Spleen (tissue), 11 donors: ENCODE measurements around the gene SIK3. TPM values are rescaled to one million over a fixed set of nuclear protein-coding genes. Genes with fewer than 3 reads are reported as not detected.
A peak's percentile ranks its signal among the peaks of the same experiment; 100 is the strongest.

Experiments used
- DNase-seq: peaks from one replicate; pipeline ENCODE4 v3.0.0-alpha.2; 2020
- H3K27ac ChIP-seq, 8 donors: fragments of 200-600 bp; sonication (generic) in 7 of 8; 1 replicate in 4 of 8; 2 replicates in 4 of 8; pipeline versions ENCODE4 v1.5.0 to v1.8.0; 2016 to 2021; ENCODE audit warnings: inconsistent platforms in 4 of 8, mild to moderate bottlenecking in 4 of 8, moderate library complexity in 1 of 8
- H3K27me3 ChIP-seq, 7 donors: fragments of 200-600 bp; sonication (generic) in 6 of 7; replicated peaks in 1 of 7; 1 replicate in 4 of 7; 2 replicates in 3 of 7; pipeline versions ENCODE4 v1.5.0 to v1.8.0; 2016 to 2021; ENCODE audit warnings: inconsistent platforms in 3 of 7, mild to moderate bottlenecking in 1 of 7
- H3K36me3 ChIP-seq, 6 donors: fragments of 200-600 bp; sonication (generic) in 5 of 6; 1 replicate in 4 of 6; 2 replicates in 2 of 6; pipeline versions ENCODE4 v1.5.0 to v1.8.0; 2016 to 2021; ENCODE audit warnings: inconsistent platforms in 2 of 6
- H3K4me1 ChIP-seq, 6 donors: fragments of 200-600 bp; sonication (generic) in 5 of 6; 1 replicate in 3 of 6; 2 replicates in 3 of 6; pipeline versions ENCODE4 v1.5.0 to v1.8.0; 2016 to 2021; ENCODE audit warnings: inconsistent platforms in 3 of 6
- H3K4me3 ChIP-seq, 8 donors: fragments of 200-600 bp; sonication (generic) in 7 of 8; 1 replicate in 4 of 8; 2 replicates in 4 of 8; pipeline versions ENCODE4 v1.5.0 to v1.8.0; 2016 to 2021; ENCODE audit warnings: inconsistent platforms in 4 of 8, mild to moderate bottlenecking in 4 of 8, moderate library complexity in 2 of 8
- H3K9me3 ChIP-seq, 8 donors: fragments of 200-600 bp; sonication (generic) in 7 of 8; 1 replicate in 4 of 8; 2 replicates in 4 of 8; pipeline versions ENCODE4 v1.5.0 to v1.8.0; 2016 to 2021; ENCODE audit warnings: inconsistent platforms in 4 of 8
- CTCF ChIP-seq, 11 experiments: fragments of 200-600 bp in 7 of 11; fragments of 450-650 bp in 4 of 11; sonication (generic) in 4 of 11; IDR thresholded peaks in 8 of 11; conservative IDR thresholded peaks in 3 of 11; 1 replicate in 7 of 11; 2 replicates in 4 of 11; pipeline versions ENCODE4 v1.4.0 to v1.8.0; 2016 to 2021; ENCODE audit warnings: antibody characterized with exemption in 11 of 11, inconsistent platforms in 4 of 11, mild to moderate bottlenecking in 1 of 11
- POLR2A ChIP-seq, 3 donors: fragments of 450-650 bp; IDR thresholded peaks; one replicate each; pipeline ENCODE4 v1.5.1; 2017; ENCODE audit warnings: antibody characterized with exemption in 3 of 3, mild to moderate bottlenecking in 1 of 3
- POLR2AphosphoS5 ChIP-seq, 3 donors: sonication (generic); formaldehyde crosslinking; IDR thresholded peaks; one replicate each; pipeline ENCODE4 v1.5.1; 2017; ENCODE audit warnings: antibody characterized with exemption in 3 of 3
- WGBS, 5 donors: extraction: QIAGEN DNeasy Blood & Tissue Kit in 3 of 5; methylation state at CpG; one replicate each; pipeline versions ENCODE4 v1.1.5 to v1.1.7; 2013 to 2018; 5-methylcytosine and 5-hydroxymethylcytosine counted together
- intact Hi-C: fragments of 100-400 bp; cut with DNase I; formaldehyde crosslinking; loops from one replicate; pipeline ENCODE4 v1.15.0; 2023; ENCODE audit warnings: low total_unique reads
- polyA plus RNA-seq, 3 donors: library from polyadenylated mRNA; stranded (reverse); fragments of 200-250 nt; gene quantifications; one replicate each; pipeline ENCODE4 v1.2.1, GENCODE V29; 2013
- total RNA-seq, 7 donors: library from RNA; depleted of rRNA in 3 of 7; stranded (reverse); fragments of >200 nt in 3 of 7; fragmentation: NEBNext Ultra II Directional in 4 of 7; extraction: Animal tissue kit (Norgen Biotek cat#: 25700) in 4 of 7; gene quantifications; one replicate each; pipeline versions ENCODE4 v1.1.0 to v1.2.1, GENCODE V29; 2016 to 2021
- donor health status: healthy with polysubstance abuse.
- donor health status: DM: no; HTN: no; CAD: no; lungs with moderate emphysema.
- donor health status: DM: no; HTN: no; CAD: no.
- donor health status: Bipolar disorder and iron deficiency.
- donor health status: healthy.
- donor health status: DM: no; HTN: no; CAD: no.
- donor health status: DM: yes; HTN: yes; CAD: no.

The SIK3 gene
- total and polyA plus RNA-seq, 10 donors, result 7.8 to 112 (median 67.6) TPM

DNA sequence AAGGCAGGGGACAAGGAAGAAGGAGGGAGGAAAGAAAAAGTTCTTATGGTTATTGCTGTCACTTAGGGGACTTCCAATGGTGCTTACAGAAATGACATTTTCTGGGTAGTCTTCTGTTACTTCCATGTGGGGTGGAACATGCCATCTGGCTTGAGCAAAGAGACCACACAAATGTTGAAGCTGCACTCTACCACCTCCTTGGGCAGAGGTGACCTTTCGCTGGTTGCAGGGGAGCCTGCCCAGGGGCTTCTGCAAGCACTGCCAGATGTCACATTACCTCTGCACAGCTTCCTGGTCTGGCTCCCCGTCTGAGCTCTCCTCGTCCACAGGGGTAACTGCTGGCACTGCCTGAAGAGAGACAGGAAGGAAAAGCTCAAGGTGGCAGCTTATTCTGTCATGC is 228.2 kb downstream of the SIK3 start:
- Histone ChIP-seq H3K36me3 (peaks cover 0 to 100% (median 86%) of the 10 kb centered on the region in 6 donors), H3K27ac (peak overlapping the region in 3 of 8 donors; percentile 4 to 45 (median 28)), H3K27me3 (no peaks in the 10 kb centered on the region), H3K4me1 (peaks cover 0 to 22% (median 13%) of the 10 kb centered on the region in 6 donors), H3K4me3 (no peak overlapping the region), H3K9me3 (no peaks in the 10 kb centered on the region)
- intact Hi-C loops, result loop anchor here (10.0 kb wide), 1 partner anchor 355 kb away; no protein-coding TSS in a partner anchor
- 29 to 52% (median 34%) methylated on average over 3 of the region's 3 CpGs for WGBS, 5 donors
- TF ChIP-seq POLR2A (IDR thresholded peaks at IDR 0.05) (no peak), POLR2AphosphoS5 (IDR thresholded peaks at IDR 0.05) (no peak), CTCF (IDR thresholded peaks at IDR 0.05 in 8 of 11, conservative IDR thresholded peaks at IDR 0.05 in 3 of 11) (no peak)
- no peak for DNase-seq

DNA sequence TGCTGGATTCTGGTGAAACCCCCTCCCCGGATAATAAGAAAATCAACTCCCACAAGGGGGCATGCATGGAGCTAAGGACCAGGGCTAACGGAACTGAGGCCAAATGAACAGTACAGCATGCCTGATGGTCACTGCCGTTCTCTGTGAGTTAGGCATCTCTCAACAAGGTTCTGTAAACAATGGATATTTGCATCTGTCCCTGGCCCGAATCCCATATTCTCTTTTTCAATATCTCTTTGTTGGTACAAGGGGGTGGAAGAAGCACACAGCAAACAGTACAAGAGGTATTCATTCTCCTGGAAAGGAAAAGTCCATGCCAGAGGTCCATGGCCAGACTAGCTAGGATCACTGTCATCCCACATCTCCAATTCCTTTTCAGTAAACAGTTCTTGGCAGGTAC is 228.6 kb downstream of the SIK3 start:
- Histone ChIP-seq H3K27ac (peak overlapping the region in 1 of 8 donors; percentile 4), H3K36me3 (peaks cover 0 to 100% (median 86%) of the 10 kb centered on the region in 6 donors), H3K27me3 (no peaks in the 10 kb centered on the region), H3K9me3 (no peaks in the 10 kb centered on the region), H3K4me3 (no peak overlapping the region), H3K4me1 (peaks cover 0 to 22% (median 13%) of the 10 kb centered on the region in 6 donors)
- WGBS, 5 donors, result 80 to 94% (median 93%) methylated on average over 4 of the region's 4 CpGs
- intact Hi-C loops, result loop anchor here (10.0 kb wide), 1 partner anchor 355 kb away; no protein-coding TSS in a partner anchor
- no peak for TF ChIP-seq POLR2AphosphoS5 (IDR thresholded peaks at IDR 0.05)
- no peak for TF ChIP-seq POLR2A (IDR thresholded peaks at IDR 0.05)
- no peak for TF ChIP-seq CTCF (IDR thresholded peaks at IDR 0.05 in 8 of 11, conservative IDR thresholded peaks at IDR 0.05 in 3 of 11)
- no peak for DNase-seq

DNA sequence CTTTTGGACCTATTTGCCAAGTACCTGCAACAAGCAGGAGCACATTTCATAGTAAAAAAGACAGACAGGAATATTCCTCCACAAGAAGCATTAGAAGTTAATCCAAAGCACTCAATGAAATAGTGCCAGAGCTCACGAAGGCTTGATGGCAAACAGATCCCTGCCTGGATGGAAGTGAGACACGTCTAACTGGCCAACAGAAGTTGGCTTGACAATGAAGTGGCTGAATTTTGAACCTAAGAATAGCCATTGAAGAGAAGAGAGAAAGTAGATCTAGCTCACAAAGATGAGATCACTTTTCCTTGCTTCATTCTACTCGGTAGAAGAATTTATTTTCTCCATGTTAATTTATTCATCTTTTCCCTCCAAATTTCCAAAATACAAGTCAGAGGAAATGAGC is 230.2 kb downstream of the SIK3 start:
- Histone ChIP-seq H3K9me3 (no peaks in the 10 kb centered on the region), H3K36me3 (peaks cover 3 to 100% (median 86%) of the 10 kb centered on the region in 6 donors), H3K4me1 (peaks cover 0 to 22% (median 13%) of the 10 kb centered on the region in 6 donors), H3K4me3 (no peak overlapping the region), H3K27ac (no peak overlapping the region), H3K27me3 (no peaks in the 10 kb centered on the region)
- TF ChIP-seq POLR2AphosphoS5 (IDR thresholded peaks at IDR 0.05), result no peak
- no peak for TF ChIP-seq POLR2A (IDR thresholded peaks at IDR 0.05)
- no peak for TF ChIP-seq CTCF (IDR thresholded peaks at IDR 0.05 in 8 of 11, conservative IDR thresholded peaks at IDR 0.05 in 3 of 11)
- no peak for DNase-seq
- 92 to 97% (median 93%) methylated on average over 3 of the region's 3 CpGs for WGBS, 5 donors
- intact Hi-C loops, result no loop called here

DNA sequence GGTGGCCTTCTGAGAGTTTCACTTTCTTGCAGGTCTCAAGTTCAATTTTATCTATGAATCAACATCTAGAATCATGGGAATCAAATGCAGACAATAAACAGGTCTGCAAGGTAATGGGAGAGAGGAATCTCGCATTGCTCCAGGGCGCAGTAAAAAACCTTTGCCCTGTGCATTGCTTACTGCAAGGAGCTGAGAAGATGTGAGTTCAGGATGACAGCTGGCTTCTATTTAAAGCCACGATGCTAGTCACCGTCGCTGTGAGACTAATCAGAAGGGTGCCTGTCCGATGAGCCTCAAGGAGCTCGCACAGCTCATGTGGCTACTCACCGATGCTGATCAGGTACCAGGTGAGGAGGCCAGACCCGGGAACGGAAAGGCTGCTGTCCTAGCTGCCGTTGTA is 230.6 kb downstream of the SIK3 start:
- DNase-seq, result no peak
- TF ChIP-seq CTCF (IDR thresholded peaks at IDR 0.05 in 8 of 11, conservative IDR thresholded peaks at IDR 0.05 in 3 of 11), result no peak
- TF ChIP-seq POLR2AphosphoS5 (IDR thresholded peaks at IDR 0.05), result no peak
- no peak for TF ChIP-seq POLR2A (IDR thresholded peaks at IDR 0.05)
- H3K9me3 ChIP-seq, result no peaks in the 10 kb centered on the region
- WGBS, 5 donors, result 94 to 97% (median 96%) methylated on average over 11 of the region's 11 CpGs
- no peak overlapping the region for H3K27ac ChIP-seq
- H3K36me3 ChIP-seq, result peaks cover 3 to 100% (median 85%) of the 10 kb centered on the region in 6 donors
- no peaks in the 10 kb centered on the region for H3K27me3 ChIP-seq
- peaks cover 0 to 22% (median 13%) of the 10 kb centered on the region in 6 donors for H3K4me1 ChIP-seq
- H3K4me3 ChIP-seq, result no peak overlapping the region
- intact Hi-C loops, result no loop called here
